VCaP (cell line): ENCODE measurements around the gene GARNL3.

Experiments used
- H3K27ac ChIP-seq: fragments of 450-650 bp; 2 replicates; pipeline ENCODE4 v1.5.1; 2017
- CTCF ChIP-seq: fragments of 450-650 bp; conservative IDR thresholded peaks from 2 replicates; pipeline ENCODE4 v1.5.1; 2017; ENCODE audit warnings: mild to moderate bottlenecking, moderate library complexity

The GARNL3 gene

GRCh38 chr9:127313042-127313560 lies 48.5 kb downstream of the GARNL3 start:
- H3K27ac ChIP-seq: no peak overlapping the region
- TF ChIP-seq CTCF: no peak

- no peak overlapping the region for H3K27ac ChIP-seq
- no peak for TF ChIP-seq CTCF
These were observed 50.3 kb downstream of the GARNL3 start for GRCh38 chr9:127314911-127315310.

- no peak for TF ChIP-seq CTCF
- no peak overlapping the region for H3K27ac ChIP-seq
These were observed 52.2 kb downstream of the GARNL3 start for GRCh38 chr9:127316586-127317323.

GRCh38 chr9:127318651-127319167 lies 54.1 kb downstream of the GARNL3 start:
- no peak for TF ChIP-seq CTCF

GRCh38 chr9:127319366-127320114 lies 55.0 kb downstream of the GARNL3 start:
- H3K27ac ChIP-seq: peak overlapping the region; percentile 75
- TF ChIP-seq CTCF: no peak

More at GRCh38 chr9:127318651-127319167, 54.1 kb downstream of the GARNL3 start:
- H3K27ac ChIP-seq: peak overlapping the region; percentile 75

- peak overlapping the region; percentile 75 for H3K27ac ChIP-seq
- TF ChIP-seq CTCF: no peak
These were observed 55.5 kb downstream of the GARNL3 start for GRCh38 chr9:127320115-127320378.

- no peak for TF ChIP-seq CTCF
- no peak overlapping the region for H3K27ac ChIP-seq
These were observed 58.8 kb downstream of the GARNL3 start for GRCh38 chr9:127323393-127323792.
